ENCODE results near the gene ARHGAP28. TPM values are rescaled to one million over a fixed set of nuclear protein-coding genes. Genes with fewer than 3 reads are reported as not detected.
A peak's percentile ranks its signal among the peaks of the same experiment; 100 is the strongest.

ARHGAP28 gene
- total RNA-seq, 1 experiment from 2014 or later, result 9.2 TPM

DNA sequence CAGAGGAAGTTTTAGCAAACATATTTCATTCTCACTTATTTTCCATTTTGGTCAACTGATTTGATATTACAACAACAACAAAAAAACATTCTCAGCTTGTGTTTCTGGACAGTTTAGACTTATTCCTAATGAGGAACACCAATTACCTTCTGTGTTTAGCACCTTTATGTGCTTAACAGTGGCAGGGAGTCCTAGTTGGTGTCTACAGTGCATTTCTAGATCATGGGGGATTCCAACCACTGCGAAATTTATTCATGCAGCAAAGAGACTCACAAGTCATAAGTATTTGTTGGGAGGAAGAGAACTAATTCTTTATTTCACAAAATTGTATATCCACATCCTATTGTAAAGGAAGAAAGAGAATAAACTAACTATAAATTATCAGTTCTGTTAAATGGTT, 4.2 kb downstream of the ARHGAP28 start:
- Histone ChIP-seq H2AFZ (ENCODE audit: low read length) (no peak overlapping the region), H4K20me1 (ENCODE audit: control insufficient read depth, insufficient read depth, insufficient read length) (no peaks in the 10 kb centered on the region), H2BK20ac (ENCODE audit: low read depth, low read length, poor library complexity, severe bottlenecking) (no peak overlapping the region), H4K5ac (ENCODE audit: insufficient read length, low read depth, low read length) (no peak overlapping the region), H3K27ac (ENCODE audit: insufficient read length, low read depth, low read length) (no peak overlapping the region), H2BK12ac (ENCODE audit: insufficient read length, low read depth, low read length) (no peak overlapping the region), H2BK5ac (ENCODE audit: insufficient read length, low read length) (no peak overlapping the region), H4K91ac (ENCODE audit: insufficient read length, low read depth, low read length) (no peak overlapping the region), H2BK15ac (ENCODE audit: low read depth, low read length) (no peak overlapping the region), H3K9ac (ENCODE audit: extremely low read depth, insufficient read length, low read length) (no peak overlapping the region), H3K56ac (ENCODE audit: insufficient read length, low read depth, low read length) (no peak overlapping the region), H4K8ac (replicated peaks; ENCODE audit: insufficient read length, low read depth, low read length) (no peak overlapping the region), H3K4ac (ENCODE audit: low read depth, low read length) (no peak overlapping the region), H3K9me3 (ENCODE audit: control insufficient read depth, low read depth, low read length) (no peaks in the 10 kb centered on the region), H3K79me1 (ENCODE audit: insufficient read depth, low read depth, low read length, poor library complexity, severe bottlenecking) (no peaks in the 10 kb centered on the region), H3K4me2 (ENCODE audit: insufficient read depth, insufficient read length, low read length) (no peak overlapping the region), H3K18ac (ENCODE audit: insufficient read length, low read depth, low read length) (no peak overlapping the region), H3K23ac (ENCODE audit: insufficient read length, low read depth, low read length) (no peak overlapping the region), H3K27me3 (ENCODE audit: insufficient read depth, low read length) (no peaks in the 10 kb centered on the region), H2BK120ac (ENCODE audit: low read depth, low read length, poor library complexity, severe bottlenecking) (no peak overlapping the region), H3T11ph (ENCODE audit: low read length) (no peak overlapping the region), H3K23me2 (ENCODE audit: insufficient read length, low read depth, low read length, poor library complexity, severe bottlenecking) (peaks cover 3% of the 10 kb centered on the region), H2AK5ac (ENCODE audit: insufficient read length, low read length) (no peak overlapping the region), H3K14ac (ENCODE audit: insufficient read depth, low read length) (no peak overlapping the region), H3K79me2 (ENCODE audit: insufficient read depth, low read length) (no peaks in the 10 kb centered on the region), H3K4me1 (ENCODE audit: insufficient read depth, low read length) (peaks cover 4% of the 10 kb centered on the region; the same call in 1 of the 2 replicates)
- Mint-ChIP-seq H3K27ac (peak overlapping the region in 1 of 3 experiments; percentile 29; a peak in 3 of 7 replicates), H3K4me1 (peaks cover 54 to 56% of the 10 kb centered on the region in 2 experiments), H3K9me3 (peaks cover 0 to 2% of the 10 kb centered on the region in 2 experiments; a peak in 1 of 5 replicates), H3K4me3 (no peak overlapping the region), H3K36me3 (ENCODE audit: insufficient read depth in 1 of 3, low read depth in 3 of 3) (no peaks in the 10 kb centered on the region), H3K27me3 (ENCODE audit: low read depth) (no peaks in the 10 kb centered on the region)
- no peak for DNase-seq
- TF ChIP-seq, protein P1, sequence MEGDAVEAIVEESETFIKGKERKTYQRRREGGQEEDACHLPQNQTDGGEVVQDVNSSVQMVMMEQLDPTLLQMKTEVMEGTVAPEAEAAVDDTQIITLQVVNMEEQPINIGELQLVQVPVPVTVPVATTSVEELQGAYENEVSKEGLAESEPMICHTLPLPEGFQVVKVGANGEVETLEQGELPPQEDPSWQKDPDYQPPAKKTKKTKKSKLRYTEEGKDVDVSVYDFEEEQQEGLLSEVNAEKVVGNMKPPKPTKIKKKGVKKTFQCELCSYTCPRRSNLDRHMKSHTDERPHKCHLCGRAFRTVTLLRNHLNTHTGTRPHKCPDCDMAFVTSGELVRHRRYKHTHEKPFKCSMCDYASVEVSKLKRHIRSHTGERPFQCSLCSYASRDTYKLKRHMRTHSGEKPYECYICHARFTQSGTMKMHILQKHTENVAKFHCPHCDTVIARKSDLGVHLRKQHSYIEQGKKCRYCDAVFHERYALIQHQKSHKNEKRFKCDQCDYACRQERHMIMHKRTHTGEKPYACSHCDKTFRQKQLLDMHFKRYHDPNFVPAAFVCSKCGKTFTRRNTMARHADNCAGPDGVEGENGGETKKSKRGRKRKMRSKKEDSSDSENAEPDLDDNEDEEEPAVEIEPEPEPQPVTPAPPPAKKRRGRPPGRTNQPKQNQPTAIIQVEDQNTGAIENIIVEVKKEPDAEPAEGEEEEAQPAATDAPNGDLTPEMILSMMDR (conservative IDR thresholded peaks at IDR 0.05), result no peak
- WGBS (ENCODE audit: extremely low coverage, insufficient read length, low lambda C conversion rate), result no CpG with 5 or more reads among the region's 1 CpG
